Mesothelial cell of epicardium (in vitro differentiated cells): ENCODE results near the gene GSS. TPM values are rescaled to one million over a fixed set of nuclear protein-coding genes. Genes with fewer than 3 reads are reported as not detected.

Source experiments
- DNase-seq, 2 experiments: peaks; one replicate each; pipeline ENCODE4 v3.0.0; 2021; ENCODE audit warnings: low spot score in 2 of 2; ENCODE audit not compliant: unreplicated experiment in 2 of 2
- H3K27ac Mint-ChIP-seq: 2 replicates; pipeline ENCODE4 v1.8.0; 2021; ENCODE audit warnings: mixed read lengths
- H3K27me3 Mint-ChIP-seq: 2 replicates; pipeline ENCODE4 v1.8.0; 2021; ENCODE audit warnings: low read depth, mixed read lengths
- H3K36me3 Mint-ChIP-seq: 2 replicates; pipeline ENCODE4 v1.8.0; 2021; ENCODE audit warnings: mixed read lengths
- H3K4me1 Mint-ChIP-seq: 2 replicates; pipeline ENCODE4 v1.8.0; 2021; ENCODE audit warnings: mixed read lengths
- H3K4me3 Mint-ChIP-seq: 2 replicates; pipeline ENCODE4 v1.8.0; 2021; ENCODE audit warnings: mild to moderate bottlenecking, moderate library complexity, mixed read lengths
- H3K9me3 Mint-ChIP-seq: 2 replicates; pipeline ENCODE4 v1.8.0; 2021; ENCODE audit warnings: mixed read lengths
- total RNA-seq: library from RNA; stranded (reverse); gene quantifications from 3 replicates; pipeline ENCODE4 v1.2.1, GENCODE V29; 2021
- TF ChIP-seq, protein P1 (sequence below): fragments of 200-600 bp; sonication (generic); IDR thresholded peaks from one replicate; pipeline ENCODE4 v1.5.0; 2021; ENCODE audit warnings: antibody characterized with exemption; ENCODE audit not compliant: unreplicated experiment

The GSS gene
- total RNA-seq, 1 donor from 2014 or later: 54.8 TPM

GRCh38 chr20:34983995-34984735, 28.6 kb upstream of the GSS start:
- Mint-ChIP-seq H3K27me3 (peaks cover 28% of the 10 kb centered on the region), H3K4me1 (peaks cover 3% of the 10 kb centered on the region), H3K27ac (no peak overlapping the region), H3K4me3 (no peak overlapping the region), H3K36me3 (no peaks in the 10 kb centered on the region), H3K9me3 (no peaks in the 10 kb centered on the region)
- no peak for DNase-seq
- TF ChIP-seq, protein P1, sequence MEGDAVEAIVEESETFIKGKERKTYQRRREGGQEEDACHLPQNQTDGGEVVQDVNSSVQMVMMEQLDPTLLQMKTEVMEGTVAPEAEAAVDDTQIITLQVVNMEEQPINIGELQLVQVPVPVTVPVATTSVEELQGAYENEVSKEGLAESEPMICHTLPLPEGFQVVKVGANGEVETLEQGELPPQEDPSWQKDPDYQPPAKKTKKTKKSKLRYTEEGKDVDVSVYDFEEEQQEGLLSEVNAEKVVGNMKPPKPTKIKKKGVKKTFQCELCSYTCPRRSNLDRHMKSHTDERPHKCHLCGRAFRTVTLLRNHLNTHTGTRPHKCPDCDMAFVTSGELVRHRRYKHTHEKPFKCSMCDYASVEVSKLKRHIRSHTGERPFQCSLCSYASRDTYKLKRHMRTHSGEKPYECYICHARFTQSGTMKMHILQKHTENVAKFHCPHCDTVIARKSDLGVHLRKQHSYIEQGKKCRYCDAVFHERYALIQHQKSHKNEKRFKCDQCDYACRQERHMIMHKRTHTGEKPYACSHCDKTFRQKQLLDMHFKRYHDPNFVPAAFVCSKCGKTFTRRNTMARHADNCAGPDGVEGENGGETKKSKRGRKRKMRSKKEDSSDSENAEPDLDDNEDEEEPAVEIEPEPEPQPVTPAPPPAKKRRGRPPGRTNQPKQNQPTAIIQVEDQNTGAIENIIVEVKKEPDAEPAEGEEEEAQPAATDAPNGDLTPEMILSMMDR: no peak

DNA sequence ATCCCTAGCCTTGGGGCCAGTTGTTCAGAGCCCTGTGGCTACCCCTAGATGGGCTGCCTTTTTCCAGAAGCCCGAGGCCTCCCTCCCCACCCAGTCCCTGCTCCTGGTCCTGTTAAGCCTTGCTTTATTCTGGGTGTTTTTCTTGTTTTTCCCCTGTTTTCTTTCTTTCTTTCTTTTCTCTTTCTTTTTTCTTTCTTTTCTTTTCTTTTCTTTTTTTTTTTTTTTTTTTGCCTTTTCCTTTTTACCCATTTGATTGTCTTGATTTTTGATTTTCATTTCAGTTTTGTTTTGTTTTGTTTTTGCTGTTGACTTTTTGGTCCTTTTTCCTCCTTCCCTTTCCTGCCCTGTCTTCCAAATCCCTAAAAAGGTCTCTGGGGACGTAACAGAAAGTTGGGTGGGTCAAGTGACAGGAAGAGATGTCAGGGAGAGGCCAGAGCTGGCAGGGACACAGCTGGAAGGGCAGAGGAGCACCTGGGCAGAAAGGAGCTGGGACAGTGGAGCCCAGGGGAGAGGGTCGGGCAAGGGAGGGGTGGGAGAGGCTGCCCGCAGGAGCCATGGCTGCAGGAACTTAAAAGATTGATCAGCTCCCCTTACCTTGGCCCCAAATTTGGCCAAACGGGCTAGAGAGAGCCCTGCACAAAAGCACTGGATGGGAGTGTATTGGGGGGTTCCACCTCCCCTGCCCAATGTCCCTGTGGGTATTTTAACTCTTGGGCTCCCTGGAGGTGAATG, 27.6 kb upstream of the GSS start:
- H3K36me3 Mint-ChIP-seq: no peaks in the 10 kb centered on the region
- DNase-seq: no peak
- no peaks in the 10 kb centered on the region for H3K9me3 Mint-ChIP-seq
- peaks cover 3% of the 10 kb centered on the region for H3K4me1 Mint-ChIP-seq
- peaks cover 28% of the 10 kb centered on the region for H3K27me3 Mint-ChIP-seq
- H3K27ac Mint-ChIP-seq: no peak overlapping the region
- TF ChIP-seq, protein P1: no peak
- no peak overlapping the region for H3K4me3 Mint-ChIP-seq

- TF ChIP-seq, protein P1: no peak
- H3K27ac Mint-ChIP-seq: no peak overlapping the region
- H3K4me3 Mint-ChIP-seq: no peak overlapping the region
- no peaks in the 10 kb centered on the region for H3K36me3 Mint-ChIP-seq
- no peak for DNase-seq
- peaks cover 28% of the 10 kb centered on the region for H3K27me3 Mint-ChIP-seq
- H3K9me3 Mint-ChIP-seq: no peaks in the 10 kb centered on the region
- peaks cover 3% of the 10 kb centered on the region for H3K4me1 Mint-ChIP-seq
Measured at GRCh38 chr20:34982270-34983088, 26.9 kb upstream of the GSS start.

DNA sequence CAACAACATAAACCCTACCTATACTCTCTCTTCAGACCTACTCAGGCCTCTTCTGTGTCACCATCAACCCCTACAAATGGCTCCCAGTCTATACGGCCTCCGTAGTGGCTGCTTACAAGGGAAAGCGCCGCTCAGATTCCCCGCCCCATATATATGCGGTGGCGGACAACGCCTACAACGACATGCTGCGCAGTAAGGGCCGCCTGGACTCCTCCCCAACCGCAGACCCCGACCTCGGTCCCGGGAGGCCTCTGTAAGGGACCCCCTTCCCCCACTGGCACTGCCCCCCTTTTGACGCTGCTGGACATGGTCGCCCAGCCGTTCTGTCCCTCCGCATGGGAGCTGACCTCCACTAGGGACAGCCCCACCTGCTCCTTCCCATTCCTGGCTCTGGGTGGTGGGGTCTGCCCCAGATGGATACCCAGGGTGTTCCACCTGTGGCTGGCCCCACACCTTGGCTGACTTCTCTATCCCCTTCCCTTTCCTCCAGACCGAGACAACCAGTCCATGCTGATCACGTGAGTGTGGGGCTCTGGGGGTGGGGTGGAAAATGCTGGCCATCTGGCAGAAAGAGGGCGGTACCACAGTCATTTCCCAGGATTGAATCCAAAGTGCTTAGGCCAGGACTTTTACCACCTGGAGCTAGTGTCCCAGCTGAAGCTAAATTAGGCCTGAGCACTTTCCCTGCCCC, 25.1 kb upstream of the GSS start:
- TF ChIP-seq, protein P1: no peak
- Mint-ChIP-seq H3K27me3 (peaks cover 27% of the 10 kb centered on the region), H3K36me3 (no peaks in the 10 kb centered on the region), H3K27ac (no peak overlapping the region), H3K4me1 (peaks cover 3% of the 10 kb centered on the region), H3K9me3 (no peaks in the 10 kb centered on the region), H3K4me3 (no peak overlapping the region)
- DNase-seq: no peak
